HL-60 (cell line): Measurements from ENCODE around the gene RNGTT.

Source experiments
- POLR2AphosphoS5 ChIP-seq: IDR thresholded peaks from 2 replicates; pipeline ENCODE4 v1.6.1; 2012; ENCODE audit warnings: low read depth
- TF ChIP-seq, protein P1 (sequence below): IDR thresholded peaks from one replicate; pipeline ENCODE4 v1.5.1; 2011; ENCODE audit warnings: low read length, control low read depth, inconsistent platforms; ENCODE audit not compliant: insufficient read depth

DNA sequence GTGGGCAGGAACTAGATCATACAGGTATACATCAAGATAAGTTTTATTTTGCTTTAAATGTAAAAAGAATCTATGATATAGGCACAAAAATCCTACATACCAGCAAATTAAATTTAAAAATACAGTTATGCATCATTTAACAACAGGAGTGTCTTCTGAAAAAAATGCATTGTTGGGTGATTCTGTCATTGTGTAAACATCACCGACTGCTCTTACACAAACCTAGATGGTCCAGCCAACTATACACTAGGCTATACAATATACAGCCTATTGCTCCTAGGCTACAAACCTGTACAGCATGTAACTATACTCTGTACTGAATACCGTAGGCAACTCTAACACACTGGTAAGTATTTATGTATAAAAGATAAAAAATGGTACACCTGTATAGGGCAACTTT lies 139.4 kb downstream of the RNGTT start:
- no peak for TF ChIP-seq POLR2AphosphoS5
- TF ChIP-seq, protein P1, sequence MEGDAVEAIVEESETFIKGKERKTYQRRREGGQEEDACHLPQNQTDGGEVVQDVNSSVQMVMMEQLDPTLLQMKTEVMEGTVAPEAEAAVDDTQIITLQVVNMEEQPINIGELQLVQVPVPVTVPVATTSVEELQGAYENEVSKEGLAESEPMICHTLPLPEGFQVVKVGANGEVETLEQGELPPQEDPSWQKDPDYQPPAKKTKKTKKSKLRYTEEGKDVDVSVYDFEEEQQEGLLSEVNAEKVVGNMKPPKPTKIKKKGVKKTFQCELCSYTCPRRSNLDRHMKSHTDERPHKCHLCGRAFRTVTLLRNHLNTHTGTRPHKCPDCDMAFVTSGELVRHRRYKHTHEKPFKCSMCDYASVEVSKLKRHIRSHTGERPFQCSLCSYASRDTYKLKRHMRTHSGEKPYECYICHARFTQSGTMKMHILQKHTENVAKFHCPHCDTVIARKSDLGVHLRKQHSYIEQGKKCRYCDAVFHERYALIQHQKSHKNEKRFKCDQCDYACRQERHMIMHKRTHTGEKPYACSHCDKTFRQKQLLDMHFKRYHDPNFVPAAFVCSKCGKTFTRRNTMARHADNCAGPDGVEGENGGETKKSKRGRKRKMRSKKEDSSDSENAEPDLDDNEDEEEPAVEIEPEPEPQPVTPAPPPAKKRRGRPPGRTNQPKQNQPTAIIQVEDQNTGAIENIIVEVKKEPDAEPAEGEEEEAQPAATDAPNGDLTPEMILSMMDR: no peak
